Measurements from ENCODE around the gene ITGA1. TPM values are rescaled to one million over a fixed set of nuclear protein-coding genes. Genes with fewer than 3 reads are reported as not detected.
A peak's percentile ranks its signal among the peaks of the same experiment; 100 is the strongest.

Gene ITGA1
- total RNA-seq (10 to 100 TPM; 20.9 to 52.0 (median 24.6) TPM), polyA plus RNA-seq (1 to 10 TPM; 5.5 to 9.1 TPM)
- long read RNA-seq, donor 1, full-length matches to known transcripts, result 11 of 20 reads
- long read RNA-seq, donor 1, partial matches to known transcripts, result 7 of 20 reads
- long read RNA-seq, donor 1, other reads (novel, unspliced or antisense), result 2 of 20 reads
- long read RNA-seq, donor 2, full-length matches to known transcripts, result 20 of 40 reads
- long read RNA-seq, donor 2, partial matches to known transcripts, result 16 of 40 reads
- long read RNA-seq, donor 2, other reads (novel, unspliced or antisense), result 4 of 40 reads
- long read RNA-seq, donor 3, full-length matches to known transcripts, result 11 of 17 reads
- long read RNA-seq, donor 3, partial matches to known transcripts, result 5 of 17 reads
- long read RNA-seq, donor 3, other reads (novel, unspliced or antisense), result 1 of 17 reads

DNA sequence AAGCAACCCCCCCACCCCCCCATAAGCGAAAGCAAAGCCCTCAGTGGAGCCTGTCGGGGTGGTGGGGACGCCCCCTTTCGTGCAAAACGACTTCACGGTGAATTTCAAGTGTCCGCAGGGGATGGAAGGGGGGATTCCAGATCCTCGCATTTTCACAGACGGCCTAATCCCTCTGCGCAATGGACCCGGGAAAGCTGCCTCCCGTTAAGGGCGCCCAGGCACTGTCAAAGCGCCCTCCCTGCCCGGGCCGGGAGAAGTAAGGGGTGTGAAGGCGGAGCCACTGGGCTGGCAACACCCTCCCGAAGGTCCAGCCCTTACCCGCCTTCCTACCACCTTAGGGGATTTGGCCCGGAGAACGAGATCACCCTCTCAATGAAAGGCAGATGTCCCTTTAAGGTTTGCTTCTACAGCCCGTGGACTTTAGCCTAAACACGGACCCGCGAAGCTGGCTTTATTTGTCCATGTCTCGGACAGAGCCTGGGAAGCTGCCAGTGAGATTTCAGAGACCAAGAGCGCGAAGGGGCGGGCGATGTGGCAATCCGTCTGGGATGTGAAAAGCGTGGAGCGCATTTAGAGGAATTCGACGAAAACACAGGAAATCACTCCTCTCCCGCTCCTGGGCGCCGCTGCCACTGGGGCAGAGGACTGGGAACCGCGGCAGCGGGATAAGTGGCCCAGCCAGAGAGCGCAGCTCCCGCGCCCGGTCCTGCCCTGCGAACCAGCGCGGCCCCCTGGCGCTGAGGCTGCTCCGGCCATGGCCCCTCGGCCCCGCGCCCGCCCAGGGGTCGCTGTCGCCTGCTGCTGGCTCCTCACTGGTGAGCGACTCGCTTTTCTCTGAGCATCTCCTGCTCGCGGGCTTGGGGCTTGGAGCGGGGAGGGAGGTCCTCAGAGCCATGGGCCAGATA is at the start of gene ITGA1, which contains the start of gene PELO:
TSS of gene ITGA1 (plus strand) at position 317 of the 905 bp plus-strand sequence. CDS start at position 755, 438 bp downstream.
TSS of gene PELO (plus strand) at position 317 of the 905 bp plus-strand sequence. CDS start 12,479 bp downstream, outside the sequence.
- no peaks in the 10 kb centered on the region for H3K9me3 ChIP-seq
- no peaks in the 10 kb centered on the region for H3K27me3 ChIP-seq
- peak within 1 kb of the TSS; percentile 45 to 83 (median 72) for H3K4me3 ChIP-seq
- H3K27ac ChIP-seq, result peak within 1 kb of the TSS; percentile 82 to 96 (median 90)
- H3K4me1 ChIP-seq, result peaks cover 0 to 42% (median 14%) of the 10 kb centered on the region in 12 donors
- peaks cover 0 to 2% (median 0%) of the 10 kb centered on the region in 9 donors for H3K36me3 ChIP-seq
- DNase-seq (peak; percentile 75 to 86 (median 79)), ATAC-seq (peak; percentile 88 to 95 (median 92))
- 0 to 1% (median 1%) methylated on average over 37 to 61 of the region's 61 CpGs for WGBS, 4 donors
- TF ChIP-seq POLR2A (IDR thresholded peaks at IDR 0.05), result peak in 1 of 2 donors; percentile 55
- TF ChIP-seq, protein P1, sequence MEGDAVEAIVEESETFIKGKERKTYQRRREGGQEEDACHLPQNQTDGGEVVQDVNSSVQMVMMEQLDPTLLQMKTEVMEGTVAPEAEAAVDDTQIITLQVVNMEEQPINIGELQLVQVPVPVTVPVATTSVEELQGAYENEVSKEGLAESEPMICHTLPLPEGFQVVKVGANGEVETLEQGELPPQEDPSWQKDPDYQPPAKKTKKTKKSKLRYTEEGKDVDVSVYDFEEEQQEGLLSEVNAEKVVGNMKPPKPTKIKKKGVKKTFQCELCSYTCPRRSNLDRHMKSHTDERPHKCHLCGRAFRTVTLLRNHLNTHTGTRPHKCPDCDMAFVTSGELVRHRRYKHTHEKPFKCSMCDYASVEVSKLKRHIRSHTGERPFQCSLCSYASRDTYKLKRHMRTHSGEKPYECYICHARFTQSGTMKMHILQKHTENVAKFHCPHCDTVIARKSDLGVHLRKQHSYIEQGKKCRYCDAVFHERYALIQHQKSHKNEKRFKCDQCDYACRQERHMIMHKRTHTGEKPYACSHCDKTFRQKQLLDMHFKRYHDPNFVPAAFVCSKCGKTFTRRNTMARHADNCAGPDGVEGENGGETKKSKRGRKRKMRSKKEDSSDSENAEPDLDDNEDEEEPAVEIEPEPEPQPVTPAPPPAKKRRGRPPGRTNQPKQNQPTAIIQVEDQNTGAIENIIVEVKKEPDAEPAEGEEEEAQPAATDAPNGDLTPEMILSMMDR (IDR thresholded peaks at IDR 0.05), result peak; percentile 16 to 71 (median 54)
- intact Hi-C loops (cut with DNase I), result loop anchor here (1.0 to 10.0 kb wide), 7 partner anchors 57 to 307 kb away; no protein-coding TSS in a partner anchor

DNA sequence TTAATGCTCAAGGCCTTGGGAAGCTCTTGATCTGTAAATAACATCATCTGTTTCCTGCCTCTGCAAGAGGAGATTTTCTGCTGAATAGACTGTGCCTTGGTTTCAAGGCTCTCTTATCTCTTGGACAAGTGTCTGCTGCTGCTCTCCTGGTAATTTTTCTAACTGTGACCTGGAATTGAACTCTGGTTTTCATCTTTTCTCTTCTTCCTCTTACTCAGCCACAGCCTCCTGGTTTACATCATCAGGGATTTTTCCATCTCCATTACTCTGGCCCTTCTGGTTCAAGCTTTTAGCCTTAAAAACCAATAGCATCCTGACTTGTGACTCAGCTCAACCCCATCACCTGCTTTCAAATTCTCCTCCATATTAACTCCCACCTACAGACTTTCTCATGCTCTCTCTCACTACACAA is 49.6 kb upstream of the ITGA1 start:
- ATAC-seq, result no peak
- no peak overlapping the region for H3K4me3 ChIP-seq
- no peak overlapping the region for H3K27ac ChIP-seq
- no peak for DNase-seq
- no peaks in the 10 kb centered on the region for H3K9me3 ChIP-seq
- H3K27me3 ChIP-seq, result no peaks in the 10 kb centered on the region
- no peaks in the 10 kb centered on the region for H3K36me3 ChIP-seq
- TF ChIP-seq, protein P1 (IDR thresholded peaks at IDR 0.05), result no peak
- no peak for TF ChIP-seq POLR2A (IDR thresholded peaks at IDR 0.05)
- peaks cover 0 to 19% (median 0%) of the 10 kb centered on the region in 12 donors for H3K4me1 ChIP-seq
- intact Hi-C loops (cut with DNase I), result no loop called here

DNA sequence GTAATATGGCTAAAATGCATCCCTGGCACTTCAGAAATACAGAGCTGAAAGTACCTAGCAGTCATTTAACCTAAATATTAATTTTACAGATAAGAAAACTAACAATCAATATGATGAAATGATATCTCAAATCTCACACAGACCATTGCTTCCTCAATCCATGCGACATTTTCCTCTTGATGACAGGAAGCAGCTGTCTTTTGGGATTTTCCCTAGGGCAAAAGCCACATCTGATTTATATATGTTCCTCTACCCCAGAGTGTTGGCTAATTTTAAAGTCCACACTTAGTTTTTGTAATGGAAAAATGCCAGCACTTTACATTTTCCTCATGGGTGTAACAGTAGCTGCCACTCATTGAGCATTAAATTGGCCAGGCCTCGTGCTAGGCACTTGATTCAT is 47.7 kb upstream of the ITGA1 start:
- Histone ChIP-seq H3K4me1 (peaks cover 0 to 38% (median 13%) of the 10 kb centered on the region in 12 donors), H3K27ac (no peak overlapping the region), H3K36me3 (no peaks in the 10 kb centered on the region), H3K9me3 (no peaks in the 10 kb centered on the region), H3K27me3 (no peaks in the 10 kb centered on the region), H3K4me3 (no peak overlapping the region)
- intact Hi-C loops (cut with DNase I), result no loop called here
- no peak for ATAC-seq
- DNase-seq, result no peak
- WGBS, 4 donors, result 56 to 69% (median 62%) methylated on average over 2 of the region's 2 CpGs
- TF ChIP-seq, protein P1 (IDR thresholded peaks at IDR 0.05), result no peak
- TF ChIP-seq POLR2A (IDR thresholded peaks at IDR 0.05), result no peak
